K562 (cell line): ENCODE results near the gene GPR39. TPM values are rescaled to one million over a fixed set of nuclear protein-coding genes. Genes with fewer than 3 reads are reported as not detected.

Experiments
- ATAC-seq: fragments of 200-7000 bp; cut with Tn5 transposase; 3 replicates; pipeline ENCODE4 v1.9.1; 2020; ENCODE audit warnings: moderate library complexity
- BruUV-seq: library from RNA; stranded (reverse); fragments of 400-500 nt; replicated peaks from 2 replicates; lab custom pipeline; 2021; lab: Mats Ljungman, UMichigan
- CTCF ChIA-PET: fragments of 300-600 bp; formaldehyde crosslinking; extraction: SDS; loops from one replicate; lab custom pipeline; 2021; ENCODE audit warnings: low intra/inter-chr PET ratio; lab: Yijun Ruan, JAX
- POLR2A ChIA-PET: fragments of 300-600, 350-650 bp; sonication (Branson Sonifier 250); formaldehyde crosslinking; extraction: SDS; loops from one replicate; lab custom pipeline; 2021; ENCODE audit warnings: antibody characterized with exemption, inconsistent platforms; lab: Yijun Ruan, JAX
- DNase-seq, 4 experiments: peaks; one replicate each; pipeline versions ENCODE4 v3.0.0 to v3.0.0-alpha.2; 2011 to 2018; ENCODE audit warnings: low spot score in 3 of 4, mixed read lengths in 3 of 4; ENCODE audit errors: extremely low read depth in 1 of 4
- FAIRE-seq: peaks from 2 replicates; lab custom pipeline; 2011; peaks lifted over from hg19 to GRCh38; lab: Jason Lieb, UNC
- H2AFZ ChIP-seq: 2 replicates; pipeline ENCODE4 v1.6.0; 2011; ENCODE audit warnings: low read depth, low read length, control low read depth, inconsistent platforms
- H3K27ac ChIP-seq: fragments of 200-600 bp; 3 replicates; pipeline ENCODE4 v1.8.0; 2011; ENCODE audit warnings: low read depth, mild to moderate bottlenecking, control low read depth, inconsistent platforms, low read length, moderate library complexity, mixed read lengths; ENCODE audit errors: extremely low read depth
- H3K27me3 ChIP-seq, 2 experiments: fragments of 300-600 bp in 1 of 2; 2 replicates in 1 of 2; 3 replicates in 1 of 2; pipeline versions ENCODE4 v1.6.0 to v1.8.0; 2011; ENCODE audit warnings: inconsistent platforms in 2 of 2, low read length in 2 of 2, mild to moderate bottlenecking in 1 of 2, mixed read lengths in 1 of 2, moderate library complexity in 1 of 2; ENCODE audit not compliant: control insufficient read depth in 2 of 2, insufficient read depth in 2 of 2
- H3K36me3 ChIP-seq: fragments of 300-600 bp; 3 replicates; pipeline ENCODE4 v1.8.0; 2011; ENCODE audit warnings: mild to moderate bottlenecking, low read length, inconsistent platforms; ENCODE audit not compliant: control insufficient read depth, insufficient read depth
- H3K4me1 ChIP-seq, 2 experiments: fragments of 200-600 bp in 1 of 2; replicated peaks in 1 of 2; 2 replicates in 1 of 2; 3 replicates in 1 of 2; pipeline versions ENCODE4 v1.5.1 to v1.8.0; 2011; ENCODE audit warnings: inconsistent platforms in 2 of 2, low read length in 2 of 2, mild to moderate bottlenecking in 1 of 2, mixed read lengths in 1 of 2, moderate library complexity in 1 of 2; ENCODE audit not compliant: control insufficient read depth in 2 of 2, insufficient read depth in 2 of 2
- H3K4me2 ChIP-seq: 2 replicates; pipeline ENCODE4 v1.6.1; 2011; ENCODE audit warnings: low read length, control low read depth, inconsistent platforms, mixed read lengths; ENCODE audit not compliant: insufficient read depth
- H3K4me3 ChIP-seq: fragments of 200-600 bp; sonication (generic), shearing (Covaris generic); 2 replicates; pipeline ENCODE4 v1.5.1; 2016; ENCODE audit warnings: control low read depth, inconsistent platforms
- H3K79me2 ChIP-seq: fragments of 200-600 bp; 3 replicates; pipeline ENCODE4 v1.8.0; 2011; ENCODE audit warnings: low read length, inconsistent platforms; ENCODE audit not compliant: control insufficient read depth, insufficient read depth
- H3K9ac ChIP-seq, 2 experiments: 2 replicates each; pipeline versions ENCODE4 v1.6.0 to v1.6.1; 2011; ENCODE audit warnings: low read depth in 2 of 2, low read length in 2 of 2, control low read depth in 1 of 2, inconsistent platforms in 1 of 2, mild to moderate bottlenecking in 1 of 2, mixed read lengths in 1 of 2; ENCODE audit not compliant: insufficient read depth in 1 of 2
- H3K9me1 ChIP-seq: one replicate; pipeline ENCODE4 v1.6.0; 2011; ENCODE audit warnings: inconsistent platforms, mild to moderate bottlenecking, low read length, moderate library complexity; ENCODE audit not compliant: control insufficient read depth, insufficient read depth
- H3K9me3 ChIP-seq: replicated peaks from 2 replicates; pipeline ENCODE4 v1.5.1; 2011; ENCODE audit warnings: low read depth, low read length, inconsistent platforms; ENCODE audit not compliant: control insufficient read depth, insufficient read depth
- H4K20me1 ChIP-seq: replicated peaks from 2 replicates; pipeline ENCODE4 v1.6.1; 2011; ENCODE audit warnings: low read length, inconsistent platforms, mixed read lengths; ENCODE audit not compliant: control insufficient read depth, insufficient read depth
- BRCA1 ChIP-seq, 2 experiments: fragments of 450-650 bp in 1 of 2; sonication (generic) in 1 of 2; formaldehyde crosslinking in 1 of 2; IDR thresholded peaks; 2 replicates each; pipeline versions ENCODE4 v1.5.0 to v1.6.1; 2017 to 2020; ENCODE audit warnings: mild to moderate bottlenecking in 1 of 2, missing genetic modification reagents in 1 of 2
- L3MBTL2 ChIP-seq: fragments of 450-650 bp; IDR thresholded peaks from 2 replicates; pipeline ENCODE4 v1.6.1; 2016; ENCODE audit warnings: mild to moderate bottlenecking, moderate library complexity
- NCOA1 ChIP-seq: fragments of 450-650 bp; IDR thresholded peaks from 2 replicates; pipeline ENCODE4 v1.6.1; 2016; ENCODE audit warnings: low read depth
- RCOR1 ChIP-seq, 2 experiments: IDR thresholded peaks; 2 replicates each; pipeline ENCODE4 v1.6.1; 2012; ENCODE audit warnings: low read depth in 2 of 2, low read length in 2 of 2, borderline replicate concordance in 1 of 2, improper control_type of control experiment in 1 of 2
- RFX1 ChIP-seq: fragments of 450-650 bp; IDR thresholded peaks from 2 replicates; pipeline ENCODE4 v1.6.1; 2016; ENCODE audit warnings: mild to moderate bottlenecking, moderate library complexity
- SP2 ChIP-seq: IDR thresholded peaks from 2 replicates; pipeline ENCODE4 v1.6.1; 2011; ENCODE audit warnings: mild to moderate bottlenecking, low read depth, low read length, moderate library complexity; ENCODE audit not compliant: poor library complexity, severe bottlenecking; ENCODE audit errors: extremely low read depth
- SRSF1 ChIP-seq: fragments of 200-400 bp; formaldehyde crosslinking; IDR thresholded peaks from 2 replicates; pipeline ENCODE4 v1.6.1; 2017; ENCODE audit warnings: mild to moderate bottlenecking, low read depth, low read length, moderate library complexity
- SRSF7 ChIP-seq: fragments of 200-400 bp; formaldehyde crosslinking; optimal IDR thresholded peaks from 2 replicates; pipeline ENCODE3; 2017; ENCODE audit warnings: mild to moderate bottlenecking, low read depth, low read length
- TAF7 ChIP-seq: fragments of 450-650 bp; IDR thresholded peaks from 2 replicates; pipeline ENCODE4 v1.6.1; 2016; ENCODE audit warnings: missing genetic modification characterization, missing compliant biosample characterization
- ZNF644 ChIP-seq: fragments of 200-800 bp; sonication (Bioruptor generic); IDR thresholded peaks from 2 replicates; pipeline ENCODE4 v1.6.1; 2016; ENCODE audit warnings: low read depth, missing genetic modification characterization, missing compliant biosample characterization
- WGBS: fragments of 100-300 bp; shearing (Covaris generic); methylation state at CpG from one replicate; pipeline ENCODE4 v1.1.6; 2016; ENCODE audit warnings: low coverage, mixed read lengths; ENCODE audit not compliant: insufficient coverage; ENCODE audit errors: missing lambda C conversion rate; 5-methylcytosine and 5-hydroxymethylcytosine counted together
- in situ Hi-C: fragments of 300-500 bp; cut with MboI; formaldehyde crosslinking; loops from 4 replicates; pipeline ENCODE4 v1.15.0; 2018; ENCODE audit warnings: inconsistent platforms, mixed read lengths
- intact Hi-C: fragments of 100-400 bp; cut with micrococcal nuclease; formaldehyde crosslinking; loops from 2 replicates; pipeline ENCODE4 v1.14.2; 2022
- polyA plus RNA-seq, 8 experiments: library from polyadenylated mRNA; depleted of rRNA in 4 of 8; stranded (reverse) in 5 of 8; unstranded in 3 of 8; fragments of >200 nt; fragmentation: Nextera tagmentation in 2 of 8; fragmentation: Illumina TruSeq in 1 of 8; extraction: Ambion mirVana in 2 of 8; extraction: Trizol in 1 of 8; gene quantifications; 2 replicates each; pipeline versions ENCODE4 v1.2.1 to v1.2.3, GENCODE V29; 2011 to 2014; ENCODE audit warnings: inconsistent platforms in 1 of 8, missing spikeins in 1 of 8
- total RNA-seq, 7 experiments: library from RNA; depleted of rRNA in 6 of 7; stranded (reverse); fragments of >200 nt in 6 of 7; fragmentation: Illumina TruSeq in 2 of 7; extraction: Trizol in 2 of 7; gene quantifications; 2 replicates each; pipeline versions ENCODE4 v1.2.1 to v1.2.3, GENCODE V29; 2011 to 2021; ENCODE audit warnings: low replicate concordance in 1 of 7
- TF ChIP-seq, protein P1 (sequence below): sonication (generic); formaldehyde crosslinking; IDR thresholded peaks from 2 replicates; pipeline ENCODE4 v1.8.1; 2023; ENCODE audit warnings: mild to moderate bottlenecking, missing genetic modification reagents
- TF ChIP-seq, protein P2 (sequence below): sonication (generic); formaldehyde crosslinking; IDR thresholded peaks from 2 replicates; pipeline ENCODE4 v1.8.0; 2022; ENCODE audit warnings: mild to moderate bottlenecking, low read depth, missing genetic modification reagents

GPR39 gene
- total and polyA plus RNA-seq, 9 of the 15 experiments (the other 6 are each of a cell fraction or from before 2014, with no cell fraction given), result 0.04 TPM; not detected in 8

DNA sequence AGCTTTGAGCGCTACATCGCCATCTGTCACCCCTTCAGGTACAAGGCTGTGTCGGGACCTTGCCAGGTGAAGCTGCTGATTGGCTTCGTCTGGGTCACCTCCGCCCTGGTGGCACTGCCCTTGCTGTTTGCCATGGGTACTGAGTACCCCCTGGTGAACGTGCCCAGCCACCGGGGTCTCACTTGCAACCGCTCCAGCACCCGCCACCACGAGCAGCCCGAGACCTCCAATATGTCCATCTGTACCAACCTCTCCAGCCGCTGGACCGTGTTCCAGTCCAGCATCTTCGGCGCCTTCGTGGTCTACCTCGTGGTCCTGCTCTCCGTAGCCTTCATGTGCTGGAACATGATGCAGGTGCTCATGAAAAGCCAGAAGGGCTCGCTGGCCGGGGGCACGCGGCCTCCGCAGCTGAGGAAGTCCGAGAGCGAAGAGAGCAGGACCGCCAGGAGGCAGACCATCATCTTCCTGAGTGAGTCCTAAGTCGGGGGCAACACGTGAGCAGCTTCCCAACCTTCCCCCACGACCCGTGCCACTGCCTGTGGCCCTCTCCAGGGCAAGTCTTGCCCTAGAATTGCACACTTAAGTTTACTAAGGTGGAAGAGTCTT lies 928 bp downstream of the GPR39 start:
- CTCF ChIA-PET, result no interaction called here
- BruUV-seq, result no TSS peak
- Histone ChIP-seq H3K4me1 (peaks cover 0 to 19% of the 10 kb centered on the region in 2 experiments; a peak in 2 of 5 replicates), H2AFZ (no peak overlapping the region), H3K79me2 (no peaks in the 10 kb centered on the region), H3K27ac (no peak overlapping the region), H4K20me1 (no peaks in the 10 kb centered on the region; the same call in 1 of the 2 replicates), H3K36me3 (no peaks in the 10 kb centered on the region), H3K4me2 (no peak overlapping the region), H3K4me3 (no peak overlapping the region), H3K9me3 (no peaks in the 10 kb centered on the region), H3K27me3 (peaks cover 9 to 31% of the 10 kb centered on the region in 2 experiments; a peak in 4 of 5 replicates), H3K9me1 (no peaks in the 10 kb centered on the region), H3K9ac (no peak overlapping the region)
- DNase-seq (no peak), ATAC-seq (no peak), FAIRE-seq (no peak)
- WGBS, result 2% methylated on average over 28 of the region's 30 CpGs
- TF ChIP-seq SRSF7, result no peak
- intact Hi-C loops (no loop called here), in situ Hi-C loops (no loop called here)
- POLR2A ChIA-PET, result no interaction called here

DNA sequence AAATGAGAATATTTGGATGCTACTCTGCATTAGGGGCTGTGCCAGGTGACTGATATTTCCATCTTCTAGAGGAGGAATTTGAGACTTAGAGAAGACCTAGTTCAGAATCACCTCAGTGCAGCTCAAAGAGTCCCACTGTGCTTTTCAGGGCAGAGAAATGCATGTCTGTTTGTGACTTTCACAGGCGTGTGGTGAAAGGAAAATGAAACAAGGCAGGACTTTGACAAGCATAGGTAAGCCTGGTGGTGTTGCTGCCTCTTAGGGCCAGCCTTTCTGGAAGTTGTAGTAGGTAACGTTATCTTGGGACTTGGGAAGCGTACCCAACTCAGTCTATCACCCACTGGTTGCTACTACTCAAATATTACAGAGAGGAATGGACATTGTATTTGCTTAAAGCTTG lies 2.6 kb downstream of the GPR39 start:
- no peak overlapping the region for H3K4me3 ChIP-seq
- no peak for TF ChIP-seq L3MBTL2
- TF ChIP-seq ZNF644, result no peak
- no peak for TF ChIP-seq SP2
- TF ChIP-seq NCOA1, result no peak
- TF ChIP-seq, protein P1, sequence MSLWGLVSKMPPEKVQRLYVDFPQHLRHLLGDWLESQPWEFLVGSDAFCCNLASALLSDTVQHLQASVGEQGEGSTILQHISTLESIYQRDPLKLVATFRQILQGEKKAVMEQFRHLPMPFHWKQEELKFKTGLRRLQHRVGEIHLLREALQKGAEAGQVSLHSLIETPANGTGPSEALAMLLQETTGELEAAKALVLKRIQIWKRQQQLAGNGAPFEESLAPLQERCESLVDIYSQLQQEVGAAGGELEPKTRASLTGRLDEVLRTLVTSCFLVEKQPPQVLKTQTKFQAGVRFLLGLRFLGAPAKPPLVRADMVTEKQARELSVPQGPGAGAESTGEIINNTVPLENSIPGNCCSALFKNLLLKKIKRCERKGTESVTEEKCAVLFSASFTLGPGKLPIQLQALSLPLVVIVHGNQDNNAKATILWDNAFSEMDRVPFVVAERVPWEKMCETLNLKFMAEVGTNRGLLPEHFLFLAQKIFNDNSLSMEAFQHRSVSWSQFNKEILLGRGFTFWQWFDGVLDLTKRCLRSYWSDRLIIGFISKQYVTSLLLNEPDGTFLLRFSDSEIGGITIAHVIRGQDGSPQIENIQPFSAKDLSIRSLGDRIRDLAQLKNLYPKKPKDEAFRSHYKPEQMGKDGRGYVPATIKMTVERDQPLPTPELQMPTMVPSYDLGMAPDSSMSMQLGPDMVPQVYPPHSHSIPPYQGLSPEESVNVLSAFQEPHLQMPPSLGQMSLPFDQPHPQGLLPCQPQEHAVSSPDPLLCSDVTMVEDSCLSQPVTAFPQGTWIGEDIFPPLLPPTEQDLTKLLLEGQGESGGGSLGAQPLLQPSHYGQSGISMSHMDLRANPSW (CRISPR knock-in tag), result no peak
- no peak for TF ChIP-seq BRCA1 (IDR thresholded peaks at IDR 0.05)
- TF ChIP-seq BRCA1 (CRISPR knock-in tag; IDR thresholded peaks at IDR 0.05), result no peak
- no peak for TF ChIP-seq TAF7
- no peak for TF ChIP-seq SRSF1
- no peak for TF ChIP-seq RCOR1 (IDR thresholded peaks at IDR 0.05; ENCODE audit: borderline replicate concordance in 1 of 2, low read depth in 2 of 2, low read length in 2 of 2)
- TF ChIP-seq, protein P2, sequence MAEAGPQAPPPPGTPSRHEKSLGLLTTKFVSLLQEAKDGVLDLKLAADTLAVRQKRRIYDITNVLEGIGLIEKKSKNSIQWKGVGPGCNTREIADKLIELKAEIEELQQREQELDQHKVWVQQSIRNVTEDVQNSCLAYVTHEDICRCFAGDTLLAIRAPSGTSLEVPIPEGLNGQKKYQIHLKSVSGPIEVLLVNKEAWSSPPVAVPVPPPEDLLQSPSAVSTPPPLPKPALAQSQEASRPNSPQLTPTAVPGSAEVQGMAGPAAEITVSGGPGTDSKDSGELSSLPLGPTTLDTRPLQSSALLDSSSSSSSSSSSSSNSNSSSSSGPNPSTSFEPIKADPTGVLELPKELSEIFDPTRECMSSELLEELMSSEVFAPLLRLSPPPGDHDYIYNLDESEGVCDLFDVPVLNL (CRISPR knock-in tag), result no peak
- TF ChIP-seq RFX1, result no peak

More for the DNA sequence above, 2.6 kb downstream of the GPR39 start:
- in situ Hi-C loops (no loop called here), intact Hi-C loops (no loop called here)
- Histone ChIP-seq H3K36me3 (no peaks in the 10 kb centered on the region), H3K4me1 (peaks cover 0 to 19% of the 10 kb centered on the region in 2 experiments; a peak in 2 of 5 replicates), H3K27ac (no peak overlapping the region), H4K20me1 (no peaks in the 10 kb centered on the region; the same call in 1 of the 2 replicates), H3K4me2 (no peak overlapping the region), H3K79me2 (no peaks in the 10 kb centered on the region), H3K27me3 (peaks cover 9 to 28% of the 10 kb centered on the region in 2 experiments; a peak in 4 of 5 replicates), H2AFZ (no peak overlapping the region), H3K9me3 (no peaks in the 10 kb centered on the region), H3K9me1 (no peaks in the 10 kb centered on the region), H3K9ac (no peak overlapping the region)
- no peak for ATAC-seq
- 3% methylated on average over 3 of the region's 3 CpGs for WGBS
- ChIA-PET CTCF (no interaction called here), POLR2A (no interaction called here)
- no peak for DNase-seq
- BruUV-seq, result no TSS peak
- no peak for FAIRE-seq
